ENCODE results near the gene PPP2R1B.
A peak's percentile ranks its signal among the peaks of the same experiment; 100 is the strongest.

Gene PPP2R1B

DNA sequence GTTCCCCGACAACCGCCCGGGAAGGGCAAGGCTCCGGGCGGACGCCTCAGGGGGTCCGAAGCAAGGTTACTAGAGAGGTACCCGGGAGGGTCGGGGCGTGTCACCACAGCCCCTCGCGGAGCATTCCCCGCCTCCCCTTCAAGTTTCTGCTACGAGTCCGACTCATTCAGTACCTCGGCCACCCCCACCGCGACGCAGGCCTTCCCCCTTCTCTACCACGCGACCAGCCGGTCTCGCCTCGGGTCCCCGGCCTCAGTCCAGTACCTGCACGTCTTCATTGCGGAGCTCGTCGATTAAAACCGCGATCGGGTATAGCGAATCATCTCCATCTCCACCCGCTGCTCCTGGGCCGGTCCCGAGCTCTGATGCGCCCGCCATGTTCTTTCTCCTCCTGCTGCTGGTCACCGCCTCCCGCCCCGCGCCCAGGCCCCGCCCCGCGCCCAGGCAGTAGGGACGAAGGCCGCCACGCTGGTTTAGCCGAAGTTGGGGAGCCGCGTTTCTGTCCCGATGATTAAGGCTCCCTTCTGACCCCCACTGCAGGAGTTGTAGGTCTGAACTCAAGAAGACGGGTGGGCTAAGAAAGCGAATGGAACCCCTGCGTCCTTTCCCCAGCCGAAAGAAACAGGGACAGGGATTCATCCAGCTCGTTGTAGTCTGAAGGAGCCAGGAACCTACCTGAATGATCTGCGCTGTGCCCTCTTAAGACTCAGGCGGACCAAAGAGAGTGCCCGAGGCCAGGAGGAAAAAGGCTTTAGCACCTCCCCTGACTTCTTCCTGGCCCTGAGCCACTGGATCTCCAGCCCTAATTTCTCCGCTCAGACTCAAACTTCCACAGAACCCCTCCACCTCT is at the start of gene PPP2R1B:
Gene PPP2R1B (minus strand): TSS at position 406 of the 850 bp plus-strand sequence. CDS start 28 bp downstream, at position 378.
- H3K9me3 ChIP-seq (ENCODE audit: control insufficient read depth, insufficient read depth, low read length): no peaks in the 10 kb centered on the region
- peak within 1 kb of the TSS; percentile 91 for H3K9ac ChIP-seq (ENCODE audit: low read depth, low read length)
- peaks cover 13% of the 10 kb centered on the region for H3K36me3 ChIP-seq (ENCODE audit: insufficient read depth, low read length)
- H3K4me1 ChIP-seq (ENCODE audit: insufficient read depth, low read length): peaks cover 11% of the 10 kb centered on the region; the same call in 1 of the 2 replicates

DNA sequence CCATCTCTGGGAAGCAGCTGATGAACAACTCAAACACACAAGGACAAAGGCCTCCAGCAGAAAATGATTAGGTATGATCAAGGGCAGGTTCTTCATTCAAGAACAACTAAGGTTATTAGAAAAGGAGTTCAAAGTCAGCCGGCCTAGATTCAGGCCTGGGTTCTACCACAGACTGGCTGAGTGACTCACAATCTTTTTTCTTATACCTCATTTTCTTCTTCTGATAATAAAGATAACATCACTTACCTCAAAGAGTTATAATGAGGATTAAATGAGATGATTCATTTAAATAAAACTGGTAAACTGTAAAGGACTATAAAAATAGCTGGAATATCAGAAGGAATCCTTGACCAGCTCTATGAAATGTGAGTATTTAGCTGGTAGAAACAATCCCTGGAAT is 49.3 kb upstream of the PPP2R1B start:
- Histone ChIP-seq H3K4me1 (ENCODE audit: insufficient read depth, low read length) (no peaks in the 10 kb centered on the region), H3K9me3 (ENCODE audit: control insufficient read depth, insufficient read depth, low read length) (no peaks in the 10 kb centered on the region), H3K9ac (ENCODE audit: low read depth, low read length) (no peak overlapping the region), H3K36me3 (ENCODE audit: insufficient read depth, low read length) (no peaks in the 10 kb centered on the region)

DNA sequence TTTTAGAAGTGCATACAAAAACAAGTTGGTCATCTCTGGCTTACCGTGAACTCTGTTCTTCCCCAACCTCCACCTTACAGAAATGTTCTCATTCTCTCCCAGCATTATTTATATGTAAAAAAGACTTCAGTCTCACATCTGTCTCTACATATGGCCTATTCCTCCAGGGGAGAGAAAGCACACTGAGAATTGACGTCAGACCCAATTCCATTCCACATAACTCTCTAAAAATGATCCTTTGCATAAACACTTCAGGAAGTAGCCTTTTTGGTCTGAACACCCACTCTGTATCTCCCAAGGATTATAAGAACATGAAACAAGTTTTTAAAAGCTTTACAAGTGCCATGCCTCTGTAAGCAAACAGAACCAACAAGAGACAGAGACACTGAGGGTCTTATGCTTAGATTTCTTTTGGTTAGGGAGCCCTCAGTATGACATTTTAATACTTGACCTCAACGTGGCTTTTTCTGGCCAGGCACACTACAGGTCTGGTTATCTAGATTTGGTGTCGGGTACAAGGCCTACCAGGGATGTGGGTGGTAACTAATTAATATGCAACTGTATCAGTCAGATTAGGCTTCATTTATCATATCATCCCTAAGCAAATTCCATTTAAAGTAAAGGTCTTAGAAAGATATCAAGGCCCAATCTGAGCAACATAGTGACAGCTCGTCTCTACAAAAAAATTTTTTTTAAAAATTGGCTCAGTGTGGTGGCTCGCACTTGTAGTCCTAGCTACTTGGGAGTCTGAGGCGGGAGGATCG is 48.5 kb upstream of the PPP2R1B start:
- Histone ChIP-seq H3K36me3 (ENCODE audit: insufficient read depth, low read length) (no peaks in the 10 kb centered on the region), H3K9me3 (ENCODE audit: control insufficient read depth, insufficient read depth, low read length) (no peaks in the 10 kb centered on the region), H3K4me1 (ENCODE audit: insufficient read depth, low read length) (no peaks in the 10 kb centered on the region), H3K9ac (ENCODE audit: low read depth, low read length) (no peak overlapping the region)

DNA sequence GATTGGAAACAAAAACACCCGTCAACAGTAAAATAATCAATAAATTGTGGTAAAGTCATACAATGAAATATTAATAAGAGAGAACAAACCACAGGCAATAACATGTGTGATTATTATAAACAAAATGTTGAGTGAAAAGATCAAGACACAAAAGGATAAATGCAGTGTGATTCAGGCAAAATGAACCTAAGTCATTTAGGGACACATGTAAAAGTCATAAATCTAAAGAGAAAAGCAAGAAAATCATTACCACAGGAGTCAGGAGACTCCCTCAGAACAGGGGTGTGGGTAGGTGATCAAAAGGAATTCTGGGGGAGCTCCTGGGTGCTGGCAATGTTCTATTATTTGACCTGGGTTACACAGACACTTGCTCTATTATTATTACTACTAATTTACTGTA is 47.9 kb upstream of the PPP2R1B start:
- H3K4me1 ChIP-seq (ENCODE audit: insufficient read depth, low read length): no peaks in the 10 kb centered on the region
- H3K9ac ChIP-seq (ENCODE audit: low read depth, low read length): no peak overlapping the region
- H3K9me3 ChIP-seq (ENCODE audit: control insufficient read depth, insufficient read depth, low read length): no peaks in the 10 kb centered on the region
- H3K36me3 ChIP-seq (ENCODE audit: insufficient read depth, low read length): no peaks in the 10 kb centered on the region

DNA sequence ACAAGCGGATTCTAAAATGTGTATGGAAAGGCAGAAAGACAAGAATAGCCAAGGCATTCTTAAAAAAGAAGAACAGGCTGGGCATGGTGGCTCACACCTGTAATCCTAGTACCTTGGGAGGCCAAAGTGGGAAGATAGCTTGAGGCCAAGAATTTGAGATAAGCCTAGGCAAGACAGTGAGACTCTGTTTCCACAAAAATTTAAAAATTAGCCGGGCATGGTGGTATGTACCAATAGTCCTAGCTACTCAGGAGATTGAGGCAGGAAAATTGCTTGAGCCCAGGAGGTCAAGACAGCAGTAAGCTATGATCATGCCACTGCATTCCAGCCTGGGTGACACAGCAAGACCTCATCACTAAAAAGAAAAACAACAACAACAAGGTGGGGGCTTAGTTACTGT is 46.0 kb upstream of the PPP2R1B start:
- Histone ChIP-seq H3K9me3 (ENCODE audit: control insufficient read depth, insufficient read depth, low read length) (no peaks in the 10 kb centered on the region), H3K36me3 (ENCODE audit: insufficient read depth, low read length) (no peaks in the 10 kb centered on the region), H3K9ac (ENCODE audit: low read depth, low read length) (no peak overlapping the region), H3K4me1 (ENCODE audit: insufficient read depth, low read length) (no peaks in the 10 kb centered on the region)

DNA sequence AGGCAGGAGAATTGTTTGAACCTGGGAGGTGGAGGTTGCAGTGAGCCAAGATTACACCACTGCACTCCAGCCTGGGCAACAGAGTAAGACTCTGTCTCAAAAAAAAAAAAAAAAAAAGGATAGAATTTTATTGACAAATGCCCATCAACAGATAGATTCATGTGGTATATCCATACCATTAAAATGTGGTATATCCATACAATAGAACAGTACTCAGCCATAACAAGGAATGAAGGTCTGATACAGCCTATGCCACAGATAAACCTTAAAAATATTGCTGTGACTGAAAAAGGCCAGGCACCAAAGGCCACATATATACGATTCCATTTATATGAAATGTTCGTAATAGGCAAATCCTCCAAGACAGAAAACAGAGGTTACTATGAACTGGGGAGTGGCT is 45.3 kb upstream of the PPP2R1B start:
- no peaks in the 10 kb centered on the region for H3K36me3 ChIP-seq (ENCODE audit: insufficient read depth, low read length)

DNA sequence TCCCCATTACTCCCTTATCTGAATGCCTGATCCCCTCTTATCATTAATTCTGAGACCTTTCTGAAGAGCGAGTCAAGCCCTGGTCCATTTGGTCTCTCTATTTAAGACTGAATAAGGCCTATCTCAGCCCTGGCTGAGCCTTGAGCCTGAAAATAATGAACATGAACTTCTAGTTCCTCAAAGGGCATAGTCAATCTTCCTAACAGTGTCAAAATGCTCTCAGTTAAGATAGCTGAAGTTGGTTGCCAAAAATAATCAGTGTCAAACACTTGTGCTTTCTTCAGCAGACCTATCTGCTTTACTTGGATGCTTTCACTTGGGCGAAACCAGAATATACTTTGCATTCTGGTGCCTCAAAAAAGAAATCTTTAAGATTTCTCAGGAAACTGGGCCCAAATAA is 42.6 kb upstream of the PPP2R1B start:
- Histone ChIP-seq H3K36me3 (ENCODE audit: insufficient read depth, low read length) (no peaks in the 10 kb centered on the region), H3K9ac (ENCODE audit: low read depth, low read length) (no peak overlapping the region), H3K9me3 (ENCODE audit: control insufficient read depth, insufficient read depth, low read length) (no peaks in the 10 kb centered on the region), H3K4me1 (ENCODE audit: insufficient read depth, low read length) (no peaks in the 10 kb centered on the region)

More for the DNA sequence above, 45.3 kb upstream of the PPP2R1B start:
- Histone ChIP-seq H3K4me1 (ENCODE audit: insufficient read depth, low read length) (no peaks in the 10 kb centered on the region), H3K9ac (ENCODE audit: low read depth, low read length) (no peak overlapping the region), H3K9me3 (ENCODE audit: control insufficient read depth, insufficient read depth, low read length) (no peaks in the 10 kb centered on the region)

DNA sequence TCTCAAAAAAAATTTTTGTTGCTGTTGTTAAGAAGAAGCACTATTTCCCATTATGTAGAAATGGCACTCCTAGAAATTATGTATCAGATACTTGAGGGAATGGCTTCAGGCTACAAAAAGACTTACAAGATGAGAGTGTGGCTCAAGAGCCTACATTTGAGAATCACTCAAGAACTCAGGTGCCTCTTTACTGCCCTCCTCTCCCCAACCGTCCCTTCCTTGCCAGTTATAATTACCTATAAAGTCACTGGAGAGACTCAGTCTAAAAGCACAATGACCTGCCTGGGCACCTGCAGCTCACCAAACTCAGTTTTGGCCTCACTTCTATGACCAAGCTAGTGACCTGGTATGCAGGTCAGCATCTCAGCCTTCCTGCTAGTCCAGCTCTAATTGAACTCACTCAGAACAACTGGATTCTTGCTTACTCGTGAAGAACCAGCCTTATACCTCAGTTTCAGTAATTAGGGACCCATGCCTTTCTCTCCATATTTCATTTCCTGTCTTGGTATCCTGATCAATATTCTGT is 41.9 kb upstream of the PPP2R1B start:
- Histone ChIP-seq H3K9ac (ENCODE audit: low read depth, low read length) (no peak overlapping the region), H3K4me1 (ENCODE audit: insufficient read depth, low read length) (no peaks in the 10 kb centered on the region), H3K36me3 (ENCODE audit: insufficient read depth, low read length) (no peaks in the 10 kb centered on the region), H3K9me3 (ENCODE audit: control insufficient read depth, insufficient read depth, low read length) (no peaks in the 10 kb centered on the region)

DNA sequence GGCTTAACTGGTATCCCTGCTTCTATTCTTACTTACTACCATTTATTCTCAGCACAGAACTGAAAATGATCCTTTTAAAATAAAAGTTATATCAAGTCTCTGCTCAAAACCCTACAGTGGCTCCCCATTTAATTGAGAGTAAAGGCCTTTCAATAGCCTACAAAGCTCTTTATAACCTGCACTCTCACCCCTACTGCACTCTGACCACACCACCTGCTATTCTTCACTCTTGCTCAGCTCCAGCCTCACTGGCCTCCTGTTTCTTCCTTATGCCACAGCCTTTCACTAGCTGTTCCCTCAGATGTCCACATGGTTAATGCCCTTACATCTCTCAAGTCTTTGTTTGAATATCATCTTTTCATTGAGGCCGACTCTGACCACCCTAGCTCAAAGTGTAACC is 40.9 kb upstream of the PPP2R1B start:
- H3K9ac ChIP-seq (ENCODE audit: low read depth, low read length): no peak overlapping the region
- no peaks in the 10 kb centered on the region for H3K36me3 ChIP-seq (ENCODE audit: insufficient read depth, low read length)
- H3K4me1 ChIP-seq (ENCODE audit: insufficient read depth, low read length): no peaks in the 10 kb centered on the region
- H3K9me3 ChIP-seq (ENCODE audit: control insufficient read depth, insufficient read depth, low read length): no peaks in the 10 kb centered on the region

DNA sequence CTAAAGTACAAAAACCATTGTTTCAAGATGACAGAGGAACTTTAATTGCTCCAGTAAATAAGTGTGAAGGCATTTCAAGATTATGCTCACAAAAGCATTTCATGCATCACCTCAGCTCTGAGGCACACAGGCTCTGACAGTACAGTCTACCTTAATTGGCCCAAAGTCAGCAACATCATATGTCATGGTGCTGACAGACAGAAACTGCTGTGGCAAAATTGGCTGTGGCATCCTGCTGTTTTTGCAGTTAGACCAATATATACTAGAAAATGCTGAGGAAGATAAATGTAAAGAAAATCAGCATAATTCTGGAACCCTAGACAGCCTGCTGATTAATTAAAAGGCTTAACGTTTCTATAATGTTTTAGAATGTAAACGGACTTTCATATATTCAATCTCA is 34.9 kb upstream of the PPP2R1B start:
- Histone ChIP-seq H3K4me1 (ENCODE audit: insufficient read depth, low read length) (no peaks in the 10 kb centered on the region), H3K36me3 (ENCODE audit: insufficient read depth, low read length) (no peaks in the 10 kb centered on the region), H3K9me3 (ENCODE audit: control insufficient read depth, insufficient read depth, low read length) (no peaks in the 10 kb centered on the region)

DNA sequence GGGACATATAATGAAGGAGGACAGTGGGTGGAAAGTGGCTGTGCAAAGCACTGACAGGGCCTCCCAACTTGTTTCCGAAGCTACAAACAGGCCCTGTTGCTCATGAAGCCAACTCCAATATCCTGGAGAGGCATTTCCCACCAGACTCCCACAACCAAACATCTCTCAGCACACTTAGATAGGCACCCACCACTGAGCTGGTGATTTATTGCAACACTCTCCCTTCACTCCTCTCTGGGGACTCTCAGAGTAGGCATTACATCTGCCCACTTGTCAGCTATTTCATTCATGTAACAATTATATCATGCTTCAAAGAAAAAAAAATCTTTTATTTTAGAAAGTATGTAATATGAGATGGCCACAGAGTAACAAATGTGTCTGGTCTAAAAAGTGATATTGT is 32.1 kb upstream of the PPP2R1B start:
- Histone ChIP-seq H3K36me3 (ENCODE audit: insufficient read depth, low read length) (no peaks in the 10 kb centered on the region), H3K9ac (ENCODE audit: low read depth, low read length) (no peak overlapping the region), H3K9me3 (ENCODE audit: control insufficient read depth, insufficient read depth, low read length) (no peaks in the 10 kb centered on the region), H3K4me1 (ENCODE audit: insufficient read depth, low read length) (no peaks in the 10 kb centered on the region)

More for the DNA sequence above, 34.9 kb upstream of the PPP2R1B start:
- H3K9ac ChIP-seq (ENCODE audit: low read depth, low read length): no peak overlapping the region

DNA sequence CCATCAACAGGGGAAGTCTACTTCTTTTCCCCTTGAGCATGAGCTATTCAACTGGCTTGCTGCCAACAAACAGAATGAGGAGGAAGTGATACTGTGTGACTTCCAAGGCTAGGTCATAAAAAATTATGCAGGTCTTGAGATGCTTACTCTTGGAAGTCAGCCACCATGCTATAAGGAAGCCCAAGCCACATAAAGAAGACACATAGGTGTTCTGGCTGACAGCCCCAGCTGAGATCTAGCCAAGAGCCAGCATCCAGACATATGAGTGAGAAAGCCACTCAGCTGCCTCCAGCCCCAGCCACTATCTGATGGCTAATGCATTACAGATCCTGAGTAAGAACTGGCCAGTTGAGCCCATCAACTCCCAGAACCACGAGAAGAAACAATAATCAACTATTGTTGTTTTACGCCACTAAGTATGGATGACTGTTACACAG is 31.0 kb upstream of the PPP2R1B start:
- no peaks in the 10 kb centered on the region for H3K9me3 ChIP-seq (ENCODE audit: control insufficient read depth, insufficient read depth, low read length)
- no peak overlapping the region for H3K9ac ChIP-seq (ENCODE audit: low read depth, low read length)
- no peaks in the 10 kb centered on the region for H3K36me3 ChIP-seq (ENCODE audit: insufficient read depth, low read length)
- no peaks in the 10 kb centered on the region for H3K4me1 ChIP-seq (ENCODE audit: insufficient read depth, low read length)

DNA sequence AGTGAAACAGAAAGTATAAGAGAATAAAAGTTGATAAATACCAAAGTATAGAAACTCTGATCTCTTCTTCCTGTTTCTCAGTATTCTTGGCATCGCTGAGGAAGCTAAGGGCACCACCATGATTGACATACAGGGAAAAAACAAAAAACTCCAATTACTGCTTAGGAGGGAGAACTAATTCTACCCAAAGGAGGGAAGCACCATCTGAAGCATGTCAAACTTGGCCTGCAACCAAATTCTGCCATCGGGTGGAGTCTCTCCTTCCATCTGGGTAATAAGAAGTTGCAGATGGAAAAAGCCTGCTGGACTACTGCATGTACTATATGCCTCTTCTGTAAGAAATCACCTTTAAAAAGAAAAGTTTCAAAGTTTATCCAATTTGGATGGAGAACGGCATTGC is 30.5 kb upstream of the PPP2R1B start:
- Histone ChIP-seq H3K36me3 (ENCODE audit: insufficient read depth, low read length) (no peaks in the 10 kb centered on the region), H3K9ac (ENCODE audit: low read depth, low read length) (no peak overlapping the region), H3K9me3 (ENCODE audit: control insufficient read depth, insufficient read depth, low read length) (no peaks in the 10 kb centered on the region), H3K4me1 (ENCODE audit: insufficient read depth, low read length) (no peaks in the 10 kb centered on the region)

DNA sequence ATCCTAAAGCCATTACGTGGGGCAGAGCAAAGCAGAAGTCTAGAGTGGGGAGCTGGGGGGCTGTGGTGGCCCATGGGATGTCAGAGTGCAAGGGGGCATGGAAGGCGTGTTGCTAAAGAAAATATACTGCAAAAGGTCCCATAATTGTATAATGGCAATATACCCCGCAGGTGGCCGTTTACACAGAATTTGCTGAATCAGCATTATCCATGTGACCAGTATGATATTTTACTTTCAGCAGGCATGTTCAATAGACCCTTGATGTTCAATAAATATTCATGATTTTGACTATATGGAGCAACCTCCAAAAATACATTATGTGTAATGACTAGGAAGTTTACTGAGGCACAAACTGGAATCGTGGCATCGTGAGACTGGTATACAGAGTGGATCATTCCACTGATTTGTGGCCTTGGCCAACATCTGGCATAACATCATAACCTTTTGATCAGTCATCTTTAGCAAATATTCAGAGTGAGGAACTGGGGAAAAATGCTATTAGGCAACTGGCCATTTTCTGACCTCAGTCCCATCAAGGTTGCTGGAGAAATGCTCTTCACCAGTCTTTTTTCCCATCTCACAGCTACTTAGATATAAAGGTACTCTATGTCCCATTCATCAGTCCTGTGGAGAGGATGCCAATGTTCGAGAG is 29.3 kb upstream of the PPP2R1B start:
- Histone ChIP-seq H3K4me1 (ENCODE audit: insufficient read depth, low read length) (no peaks in the 10 kb centered on the region), H3K9ac (ENCODE audit: low read depth, low read length) (no peak overlapping the region), H3K36me3 (ENCODE audit: insufficient read depth, low read length) (no peaks in the 10 kb centered on the region), H3K9me3 (ENCODE audit: control insufficient read depth, insufficient read depth, low read length) (no peaks in the 10 kb centered on the region)

Measured in ES-I3 (cell line).